A673 (cell line): ENCODE data around the gene NCKAP1.

Experiments used
- EZH2 ChIP-seq: fragments of 200-600 bp; sonication (generic); IDR thresholded peaks from 2 replicates; pipeline ENCODE4 v1.6.1; 2017; ENCODE audit warnings: borderline replicate concordance, low read depth, mild to moderate bottlenecking, mixed read lengths, antibody characterized with exemption, low read length; ENCODE audit not compliant: poor library complexity, severe bottlenecking
- TF ChIP-seq, protein P1 (sequence below): fragments of 300-800, 200-600 bp; sonication (generic); conservative IDR thresholded peaks from 2 replicates; pipeline ENCODE4 v1.5.1; 2017; ENCODE audit warnings: low read depth, mild to moderate bottlenecking, antibody characterized with exemption, low read length, moderate library complexity, mixed read lengths

DNA sequence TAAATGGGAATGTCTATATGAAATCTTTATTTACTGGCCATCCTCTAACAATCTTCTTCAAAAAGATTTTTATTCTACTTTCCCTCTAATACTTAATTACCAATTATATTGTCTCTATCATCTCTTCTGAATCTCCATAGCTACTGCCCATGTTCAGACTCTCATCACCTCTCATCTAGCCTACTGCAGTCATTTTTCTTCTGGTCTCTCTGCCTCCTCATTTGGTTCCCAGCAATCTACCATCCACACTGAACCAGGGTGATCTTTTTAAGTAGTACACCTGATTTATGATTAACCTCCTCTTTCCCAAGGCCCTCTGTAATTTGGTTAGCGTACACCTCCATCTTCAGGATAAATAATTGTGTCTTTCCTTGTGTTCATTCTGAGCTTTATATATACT, 57.6 kb downstream of the NCKAP1 start:
- TF ChIP-seq, protein P1, sequence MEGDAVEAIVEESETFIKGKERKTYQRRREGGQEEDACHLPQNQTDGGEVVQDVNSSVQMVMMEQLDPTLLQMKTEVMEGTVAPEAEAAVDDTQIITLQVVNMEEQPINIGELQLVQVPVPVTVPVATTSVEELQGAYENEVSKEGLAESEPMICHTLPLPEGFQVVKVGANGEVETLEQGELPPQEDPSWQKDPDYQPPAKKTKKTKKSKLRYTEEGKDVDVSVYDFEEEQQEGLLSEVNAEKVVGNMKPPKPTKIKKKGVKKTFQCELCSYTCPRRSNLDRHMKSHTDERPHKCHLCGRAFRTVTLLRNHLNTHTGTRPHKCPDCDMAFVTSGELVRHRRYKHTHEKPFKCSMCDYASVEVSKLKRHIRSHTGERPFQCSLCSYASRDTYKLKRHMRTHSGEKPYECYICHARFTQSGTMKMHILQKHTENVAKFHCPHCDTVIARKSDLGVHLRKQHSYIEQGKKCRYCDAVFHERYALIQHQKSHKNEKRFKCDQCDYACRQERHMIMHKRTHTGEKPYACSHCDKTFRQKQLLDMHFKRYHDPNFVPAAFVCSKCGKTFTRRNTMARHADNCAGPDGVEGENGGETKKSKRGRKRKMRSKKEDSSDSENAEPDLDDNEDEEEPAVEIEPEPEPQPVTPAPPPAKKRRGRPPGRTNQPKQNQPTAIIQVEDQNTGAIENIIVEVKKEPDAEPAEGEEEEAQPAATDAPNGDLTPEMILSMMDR, result no peak
- TF ChIP-seq EZH2, result no peak
